Measurements from ENCODE around the gene SPN. TPM values are rescaled to one million over a fixed set of nuclear protein-coding genes. Genes with fewer than 3 reads are reported as not detected.
"Not testable (repeated sequence)": the region's sequence is repeated elsewhere in the genome, so short reads cannot be mapped to it uniquely, and the experiment has no call there.

The SPN gene
- total and polyA plus RNA-seq, 12 donors = 0.24 to 3.1 (median 1.2) TPM

- H3K9me3 ChIP-seq (replicated peaks in 1 of 3); H3K27me3 ChIP-seq; DNase-seq; intact Hi-C loops (cut with DNase I); H3K4me3 ChIP-seq; H3K4me1 ChIP-seq (replicated peaks in 1 of 2); H3K36me3 ChIP-seq (replicated peaks in 1 of 2); H3K27ac ChIP-seq: not testable (repeated sequence)
- 70 to 81% (median 76%) methylated on average over 10 to 15 of the region's 16 CpGs for WGBS, 4 donors
Observed at GRCh38 chr16:29626778-29627331, 36.2 kb upstream of the SPN start.

GRCh38 chr16:29627661-29628075 lies 35.4 kb upstream of the SPN start:
- H3K27ac ChIP-seq; DNase-seq; intact Hi-C loops (cut with DNase I); H3K4me3 ChIP-seq; H3K4me1 ChIP-seq (replicated peaks in 1 of 2); H3K27me3 ChIP-seq; H3K9me3 ChIP-seq (replicated peaks in 1 of 3); H3K36me3 ChIP-seq (replicated peaks in 1 of 2): not testable (repeated sequence)
- 40 to 66% (median 45%) methylated on average over 1 to 4 of the region's 7 CpGs; no CpG with 5 or more reads in 1 of the 4 donors for WGBS, 4 donors

GRCh38 chr16:29628707-29629106 lies 34.3 kb upstream of the SPN start:
- H3K27me3 ChIP-seq; H3K36me3 ChIP-seq (replicated peaks in 1 of 2); DNase-seq; H3K9me3 ChIP-seq (replicated peaks in 1 of 3); H3K4me3 ChIP-seq; H3K4me1 ChIP-seq (replicated peaks in 1 of 2); H3K27ac ChIP-seq; intact Hi-C loops (cut with DNase I): not testable (repeated sequence)
- WGBS, 4 donors = 72 to 83% methylated on average over 6 to 7 of the region's 10 CpGs; no CpG with 5 or more reads in 2 of the 4 donors

- H3K36me3 ChIP-seq (replicated peaks in 1 of 2); H3K4me1 ChIP-seq (replicated peaks in 1 of 2); H3K4me3 ChIP-seq; intact Hi-C loops (cut with DNase I); H3K27ac ChIP-seq; H3K9me3 ChIP-seq (replicated peaks in 1 of 3); DNase-seq; H3K27me3 ChIP-seq: not testable (repeated sequence)
- WGBS, 4 donors = 77 to 82% (median 81%) methylated on average over 4 to 10 of the region's 10 CpGs
Observed at GRCh38 chr16:29629318-29629717, 33.7 kb upstream of the SPN start.

GRCh38 chr16:29631658-29632057 lies 31.4 kb upstream of the SPN start:
- H3K27ac ChIP-seq; H3K36me3 ChIP-seq (replicated peaks in 1 of 2); H3K4me3 ChIP-seq; DNase-seq; H3K4me1 ChIP-seq (replicated peaks in 1 of 2); H3K9me3 ChIP-seq (replicated peaks in 1 of 3); H3K27me3 ChIP-seq; intact Hi-C loops (cut with DNase I): not testable (repeated sequence)
- 48 to 71% (median 62%) methylated on average over 9 to 20 of the region's 20 CpGs for WGBS, 4 donors

- intact Hi-C loops (cut with DNase I); DNase-seq; H3K4me3 ChIP-seq; H3K4me1 ChIP-seq (replicated peaks in 1 of 2); H3K27ac ChIP-seq; H3K27me3 ChIP-seq; H3K36me3 ChIP-seq (replicated peaks in 1 of 2); H3K9me3 ChIP-seq (replicated peaks in 1 of 3): not testable (repeated sequence)
- WGBS, 4 donors = 81 to 90% (median 85%) methylated on average over 7 to 15 of the region's 16 CpGs
Observed at GRCh38 chr16:29635902-29636301, 27.1 kb upstream of the SPN start.

GRCh38 chr16:29636368-29636767 lies 26.7 kb upstream of the SPN start:
- DNase-seq; H3K36me3 ChIP-seq (replicated peaks in 1 of 2); H3K9me3 ChIP-seq (replicated peaks in 1 of 3); H3K27me3 ChIP-seq; H3K4me1 ChIP-seq (replicated peaks in 1 of 2); H3K4me3 ChIP-seq; H3K27ac ChIP-seq; intact Hi-C loops (cut with DNase I): not testable (repeated sequence)
- 45 to 50% (median 48%) methylated on average over 1 of the region's 5 CpGs for WGBS, 4 donors

GRCh38 chr16:29638751-29639150 lies 24.3 kb upstream of the SPN start:
- intact Hi-C loops (cut with DNase I); H3K9me3 ChIP-seq (replicated peaks in 1 of 3); DNase-seq: not testable (repeated sequence)

More at GRCh38 chr16:29638751-29639150, 24.3 kb upstream of the SPN start:
- not testable (repeated sequence) for H3K4me1 ChIP-seq (replicated peaks in 1 of 2); H3K4me3 ChIP-seq; H3K27ac ChIP-seq; H3K36me3 ChIP-seq (replicated peaks in 1 of 2); H3K27me3 ChIP-seq
- WGBS, 4 donors = 90 to 96% (median 93%) methylated on average over 8 of the region's 8 CpGs

Data from adrenal gland (tissue), 12 donors.